ENCODE results near the gene ATIC.

The ATIC gene

DNA sequence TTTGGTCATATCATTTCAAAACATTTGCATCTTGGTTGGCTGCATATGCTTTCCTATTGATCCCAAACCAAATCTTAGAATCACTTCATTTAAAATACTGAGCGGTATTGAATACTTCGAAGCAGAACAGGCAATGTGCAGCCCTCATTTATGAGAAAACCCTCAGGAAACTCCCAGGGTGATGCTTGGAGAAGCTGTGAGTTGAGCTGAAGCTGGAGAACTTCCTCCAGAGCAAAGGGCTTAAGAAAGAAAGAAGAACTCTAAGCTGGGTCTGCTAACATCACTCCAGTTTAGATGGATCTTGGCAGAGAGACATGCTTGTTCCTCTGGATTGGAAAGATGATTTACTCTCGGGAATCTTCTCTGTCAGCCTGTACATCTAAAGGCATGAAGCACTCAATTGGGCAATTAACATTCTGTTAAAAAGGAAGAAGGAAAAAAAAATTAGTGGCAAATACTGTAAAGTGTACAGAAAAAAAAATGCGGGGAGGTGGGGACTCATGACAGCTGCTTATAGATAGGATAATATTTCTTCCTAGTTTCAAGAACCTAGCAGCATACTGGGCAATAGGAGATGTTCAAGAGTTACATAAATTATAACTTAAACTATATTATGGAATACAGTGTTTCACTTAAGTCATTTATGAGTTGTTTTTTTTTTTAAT is 49.5 kb downstream of the ATIC start:
- DNase-seq (ENCODE audit: low spot score) = no peak

DNA sequence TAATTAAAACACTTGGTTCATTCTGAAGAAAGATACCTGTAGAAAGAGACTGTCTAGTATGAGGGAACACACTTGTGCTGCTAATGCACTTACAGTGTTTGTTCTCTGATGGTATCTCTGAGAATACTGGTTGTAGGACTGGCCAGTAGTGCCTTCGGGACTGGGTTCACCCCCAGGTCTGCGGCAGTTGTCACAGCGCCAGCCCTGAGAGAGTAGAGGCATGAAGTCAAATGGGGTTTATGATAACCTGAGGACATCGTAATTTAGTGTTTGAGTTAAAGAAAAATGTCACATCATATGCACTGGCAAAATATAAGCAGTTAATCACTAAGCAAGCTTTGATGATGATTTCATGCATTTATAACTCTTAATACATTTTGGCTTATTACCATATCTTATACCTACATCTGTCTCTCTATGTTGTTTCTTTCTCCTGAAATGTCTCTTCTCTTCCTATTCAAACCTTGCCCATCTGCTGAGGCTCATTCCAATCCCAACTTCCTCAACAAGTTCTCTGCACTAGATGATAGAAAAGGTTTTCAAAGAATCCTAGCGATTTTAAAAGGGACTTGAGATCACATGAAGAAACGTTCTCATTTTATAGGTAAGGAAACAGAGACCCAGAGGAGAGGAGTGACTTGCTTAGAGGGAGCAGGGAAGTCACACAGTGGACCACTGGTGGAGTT is 50.2 kb downstream of the ATIC start:
- DNase-seq (ENCODE audit: low spot score) = no peak

DNA sequence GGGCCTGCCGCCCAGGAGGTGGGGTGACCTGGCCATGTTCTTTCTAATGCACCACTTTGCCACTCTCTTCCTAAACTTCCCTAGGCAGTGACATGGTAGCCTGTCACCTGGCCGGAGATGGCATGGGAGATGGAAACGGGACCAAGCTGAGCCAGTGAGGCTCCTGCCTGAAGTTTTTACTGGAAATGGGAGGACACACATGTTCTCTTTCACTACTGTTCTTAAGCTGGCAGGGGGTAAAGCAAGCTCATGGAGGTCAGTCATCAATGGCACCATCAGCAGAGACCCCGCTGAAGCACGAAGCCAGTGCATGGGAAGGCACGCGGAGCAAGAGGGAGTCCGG is 50.7 kb downstream of the ATIC start:
- DNase-seq (ENCODE audit: low spot score) = no peak

DNA sequence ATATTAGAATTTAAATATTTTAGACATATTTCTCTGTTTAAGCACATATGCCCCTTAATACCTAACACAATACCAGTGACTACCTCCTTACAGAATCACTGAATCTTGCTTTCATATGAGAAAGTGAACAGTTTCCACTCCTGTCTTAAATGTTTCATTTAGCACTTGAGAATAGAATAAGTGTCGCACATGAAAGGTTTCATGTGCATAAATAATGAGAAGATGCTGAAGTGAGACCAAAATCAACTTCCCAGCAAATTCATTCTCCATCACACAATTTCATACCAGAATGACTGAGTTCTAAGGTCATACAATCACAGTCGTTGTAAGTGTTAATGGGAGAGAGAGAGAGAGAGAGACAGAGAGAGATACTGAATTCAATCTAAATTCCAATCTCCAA is 51.2 kb downstream of the ATIC start:
- DNase-seq (ENCODE audit: low spot score) = no peak

DNA sequence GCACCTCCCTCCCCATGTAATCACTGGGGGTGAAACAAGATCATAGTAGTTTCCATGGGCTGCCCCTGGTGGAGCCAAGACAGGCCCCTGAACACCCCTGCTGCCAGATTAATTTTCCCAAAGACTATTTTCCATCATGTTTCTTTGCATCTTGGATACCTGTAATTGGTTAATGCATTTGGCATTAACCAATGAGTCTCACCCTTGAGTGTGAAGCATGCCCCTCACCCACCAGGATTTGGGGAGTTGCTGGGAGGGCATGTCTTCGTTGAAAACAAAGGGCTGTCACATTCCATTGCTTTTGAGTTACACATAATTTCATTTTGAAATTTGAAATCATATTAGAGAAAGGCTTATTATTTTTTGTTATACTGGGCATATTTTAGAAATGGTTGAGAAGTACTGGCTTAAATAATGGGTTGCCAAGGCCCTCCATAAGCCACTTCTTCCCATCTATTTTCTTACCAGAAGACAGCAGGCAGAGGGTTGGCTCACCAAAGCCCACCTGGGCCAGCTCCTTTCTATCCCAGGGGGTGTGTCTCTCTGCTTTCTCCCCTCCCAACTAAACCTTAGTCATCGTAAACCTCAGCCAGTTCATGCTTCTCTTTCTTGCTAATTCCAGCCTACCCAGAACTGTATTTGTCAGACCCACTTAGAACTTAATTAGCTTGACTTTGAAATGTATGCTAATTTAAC is 51.8 kb downstream of the ATIC start:
- DNase-seq (ENCODE audit: low spot score) = no peak

DNA sequence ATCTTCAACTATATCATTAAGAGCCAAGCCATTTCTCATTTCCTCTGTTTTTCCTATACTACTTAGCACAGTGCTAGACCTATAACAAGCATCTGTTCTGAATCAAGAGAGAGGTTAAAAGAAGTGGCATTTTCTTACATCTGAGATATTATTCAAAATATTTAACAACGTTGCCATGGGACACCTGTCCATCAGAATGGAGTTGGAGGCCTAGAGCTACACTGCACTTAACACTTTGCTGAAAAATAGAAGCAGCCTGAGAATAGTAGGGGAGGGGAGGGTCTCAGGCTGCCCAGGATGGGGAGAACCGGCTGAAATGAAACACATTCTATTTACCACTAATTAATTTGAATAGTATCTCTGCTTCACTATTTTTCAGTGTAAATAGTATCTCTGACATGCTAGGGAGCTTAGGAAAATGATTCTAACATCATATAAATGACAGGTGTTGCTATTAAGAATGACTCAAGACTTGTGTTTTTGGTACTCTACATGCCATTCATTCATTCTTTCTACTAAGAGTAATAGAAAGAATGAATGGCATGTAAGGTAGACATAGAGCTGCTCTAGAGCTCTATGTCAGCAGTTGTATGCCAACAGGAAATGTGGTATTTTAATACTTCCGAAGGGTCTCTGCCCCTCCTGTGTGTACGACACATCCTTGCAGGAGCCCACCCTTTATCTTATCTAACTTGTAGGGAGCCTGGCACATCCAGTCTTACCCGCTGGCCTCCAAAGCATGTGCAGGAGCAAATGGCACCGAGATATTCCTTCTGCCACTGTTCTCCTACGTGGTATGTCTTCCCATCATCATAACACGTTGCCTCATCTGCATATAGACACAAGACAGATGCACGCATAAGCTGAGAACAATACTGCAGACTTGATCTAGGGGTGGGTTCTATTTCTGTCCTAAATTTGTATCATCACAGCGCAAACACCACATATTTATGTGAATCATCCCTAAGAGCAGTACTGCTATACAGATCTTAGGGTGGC is 52.6 kb downstream of the ATIC start:
- DNase-seq (ENCODE audit: low spot score) = no peak

DNA sequence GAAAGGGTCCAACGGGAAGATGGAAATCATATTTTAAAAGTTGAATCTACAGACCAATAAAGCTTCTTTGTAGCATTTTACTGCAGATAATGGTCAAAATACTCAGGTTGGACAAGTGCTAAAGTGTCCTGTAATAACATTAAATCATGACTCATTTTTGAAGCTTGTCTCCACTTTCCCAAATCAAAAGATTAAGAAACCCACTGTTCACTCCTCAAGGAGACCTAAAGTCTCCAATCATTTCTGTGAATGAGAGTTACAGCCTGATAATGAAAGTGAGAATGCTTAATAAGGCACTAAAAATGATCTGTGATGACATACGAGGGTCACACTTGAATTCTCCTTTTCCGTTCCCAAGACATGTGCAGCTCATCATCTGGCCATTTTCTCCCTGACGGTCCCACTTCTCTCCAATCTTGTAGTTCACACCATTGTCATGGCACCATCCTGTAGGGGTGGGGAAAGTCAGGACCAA is 53.4 kb downstream of the ATIC start:
- DNase-seq (ENCODE audit: low spot score) = no peak

DNA sequence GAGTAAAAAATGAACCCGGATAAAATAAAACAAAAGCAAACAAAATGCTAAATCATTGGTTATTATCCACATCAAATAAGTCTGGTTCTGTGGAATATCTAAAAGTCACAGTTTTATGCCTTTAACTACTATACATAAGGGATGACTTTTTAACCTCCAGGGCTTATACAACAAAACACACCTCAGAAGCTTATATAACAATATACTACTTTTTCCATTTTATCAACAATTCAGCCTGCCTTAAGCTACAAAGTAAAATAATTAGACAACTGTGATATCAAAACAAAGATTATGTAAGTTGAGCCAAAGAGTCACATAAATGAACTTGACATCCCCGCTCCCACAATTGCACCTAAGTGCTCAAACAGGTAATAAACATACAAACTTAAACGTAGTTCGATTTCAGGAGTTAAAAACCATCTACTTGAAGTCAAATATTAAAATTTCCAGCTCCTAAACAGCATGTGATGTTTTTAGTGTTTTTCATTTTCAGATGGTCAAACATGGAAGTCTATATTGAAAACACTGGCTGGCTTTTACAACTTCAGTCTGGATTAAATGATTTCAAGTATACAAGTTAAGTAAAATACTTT is 54.7 kb downstream of the ATIC start:
- DNase-seq (ENCODE audit: low spot score) = no peak

DNA sequence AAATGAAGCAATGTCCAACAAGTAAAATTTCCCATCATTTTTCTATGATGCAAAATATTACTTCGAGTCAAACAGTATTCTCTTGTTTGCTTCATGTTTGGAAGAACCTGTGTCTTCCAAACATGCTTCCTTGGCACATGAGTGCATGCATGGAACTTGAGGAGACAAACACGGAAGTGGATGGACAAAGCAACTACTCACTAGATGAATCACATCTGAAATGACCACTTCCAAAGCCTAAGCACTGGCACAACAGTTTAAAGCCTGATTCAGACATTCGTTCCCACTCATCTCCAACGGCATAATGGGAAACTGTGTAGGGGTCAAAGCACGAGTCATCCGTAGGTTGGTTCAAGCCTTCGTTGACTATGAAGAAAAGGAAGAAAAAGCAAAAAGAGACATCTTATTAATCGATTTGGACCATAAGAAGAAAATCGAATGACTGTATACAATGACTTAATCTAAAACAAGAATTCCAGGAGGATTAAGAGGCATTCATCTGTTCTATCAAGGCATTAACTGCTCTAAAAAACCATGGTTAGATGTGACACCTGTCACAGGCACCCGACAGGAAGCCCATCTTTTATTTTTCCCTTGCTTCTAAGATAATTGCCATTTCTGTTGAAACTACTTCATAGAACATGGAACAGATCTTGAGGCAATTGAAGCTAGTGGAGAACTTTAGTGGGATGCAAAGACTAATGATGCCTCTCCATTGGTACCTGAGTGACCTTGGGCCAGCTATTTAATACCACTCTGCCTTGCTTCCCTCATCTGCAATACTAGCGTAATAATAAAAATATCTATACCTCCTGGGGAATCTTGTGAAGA is 56.0 kb downstream of the ATIC start:
- DNase-seq (ENCODE audit: low spot score) = no peak

DNA sequence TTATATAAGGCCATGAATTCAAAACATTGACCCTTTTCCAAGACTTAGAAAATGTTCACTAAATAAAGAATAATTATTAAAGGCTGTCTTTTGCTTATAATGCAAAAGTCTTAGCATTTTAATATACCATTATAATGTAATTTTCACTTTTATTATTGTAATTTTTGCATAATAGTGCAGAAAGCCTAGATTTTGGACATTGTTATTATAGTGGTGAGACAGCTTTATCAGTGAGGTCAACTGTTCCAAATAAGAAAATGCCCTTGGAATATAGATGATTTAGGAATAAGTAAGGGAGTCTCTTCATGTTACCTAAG is 56.6 kb downstream of the ATIC start:
- DNase-seq (ENCODE audit: low spot score) = no peak

DNA sequence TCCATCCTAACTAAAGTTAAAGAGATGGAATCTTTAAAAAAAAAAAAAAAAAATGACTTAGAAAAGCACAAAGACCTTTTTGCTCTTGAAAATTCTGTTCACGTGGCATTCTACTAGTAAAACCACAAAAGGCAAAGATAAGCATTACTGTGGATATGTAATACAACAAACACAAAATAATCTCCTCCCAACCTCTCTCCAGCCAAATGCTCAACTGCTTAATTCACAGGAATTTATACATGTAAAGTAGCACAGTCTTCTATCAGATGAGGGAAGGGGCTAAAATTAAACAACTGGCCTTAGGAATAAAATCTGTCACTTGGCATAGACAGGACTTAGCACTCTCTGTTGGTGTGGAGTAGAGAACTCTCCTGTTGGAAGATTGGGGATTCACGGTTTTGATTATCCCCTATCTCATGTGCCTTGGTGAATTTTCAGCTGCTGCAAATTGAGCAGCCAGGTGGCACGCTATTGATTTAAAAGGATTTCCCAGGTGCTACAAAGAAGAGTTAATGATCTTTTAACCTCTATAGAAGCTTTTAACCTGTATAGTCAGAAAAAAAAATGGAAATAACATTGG is 57.4 kb downstream of the ATIC start:
- no peak for DNase-seq (ENCODE audit: low spot score)

DNA sequence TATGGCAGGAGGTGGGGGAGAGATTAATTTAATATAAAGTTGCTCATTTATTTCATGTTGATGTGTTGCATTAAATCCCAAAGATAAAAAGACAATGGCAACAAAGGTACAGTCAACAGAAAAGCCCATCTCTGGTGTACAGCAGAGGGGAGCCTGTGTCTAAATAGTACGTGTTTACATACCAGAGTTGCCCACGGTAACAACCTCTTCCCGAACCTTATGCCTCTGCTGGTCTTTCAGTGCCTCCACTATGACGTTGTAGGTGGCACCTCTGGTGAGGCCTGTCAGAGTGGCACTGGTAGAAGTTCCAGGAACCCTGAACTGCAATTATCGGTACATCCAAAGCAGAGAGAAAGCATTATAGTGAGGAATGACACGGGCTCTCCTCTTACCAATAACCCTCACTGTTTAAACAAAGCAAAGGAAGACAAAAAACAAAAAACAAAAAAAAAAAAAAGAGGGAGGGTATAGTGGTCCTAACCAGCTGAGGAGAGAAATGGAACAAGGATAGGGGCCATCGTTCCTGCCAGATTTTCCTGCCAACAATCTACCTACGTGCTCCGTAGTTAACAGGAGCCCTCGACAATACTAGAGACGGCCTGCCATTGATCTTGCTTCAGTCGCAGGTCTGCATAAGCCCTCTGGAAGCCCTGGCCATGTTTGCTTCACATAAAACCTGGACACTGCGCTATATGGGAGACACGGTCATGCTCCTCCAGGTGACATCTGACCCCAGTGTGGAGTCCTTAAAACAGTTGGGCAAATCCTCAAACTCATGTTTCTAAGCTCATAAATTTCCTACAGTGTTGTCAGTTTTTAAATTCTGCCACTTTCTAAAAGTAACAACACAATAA is 58.5 kb downstream of the ATIC start:
- DNase-seq (ENCODE audit: low spot score) = no peak

DNA sequence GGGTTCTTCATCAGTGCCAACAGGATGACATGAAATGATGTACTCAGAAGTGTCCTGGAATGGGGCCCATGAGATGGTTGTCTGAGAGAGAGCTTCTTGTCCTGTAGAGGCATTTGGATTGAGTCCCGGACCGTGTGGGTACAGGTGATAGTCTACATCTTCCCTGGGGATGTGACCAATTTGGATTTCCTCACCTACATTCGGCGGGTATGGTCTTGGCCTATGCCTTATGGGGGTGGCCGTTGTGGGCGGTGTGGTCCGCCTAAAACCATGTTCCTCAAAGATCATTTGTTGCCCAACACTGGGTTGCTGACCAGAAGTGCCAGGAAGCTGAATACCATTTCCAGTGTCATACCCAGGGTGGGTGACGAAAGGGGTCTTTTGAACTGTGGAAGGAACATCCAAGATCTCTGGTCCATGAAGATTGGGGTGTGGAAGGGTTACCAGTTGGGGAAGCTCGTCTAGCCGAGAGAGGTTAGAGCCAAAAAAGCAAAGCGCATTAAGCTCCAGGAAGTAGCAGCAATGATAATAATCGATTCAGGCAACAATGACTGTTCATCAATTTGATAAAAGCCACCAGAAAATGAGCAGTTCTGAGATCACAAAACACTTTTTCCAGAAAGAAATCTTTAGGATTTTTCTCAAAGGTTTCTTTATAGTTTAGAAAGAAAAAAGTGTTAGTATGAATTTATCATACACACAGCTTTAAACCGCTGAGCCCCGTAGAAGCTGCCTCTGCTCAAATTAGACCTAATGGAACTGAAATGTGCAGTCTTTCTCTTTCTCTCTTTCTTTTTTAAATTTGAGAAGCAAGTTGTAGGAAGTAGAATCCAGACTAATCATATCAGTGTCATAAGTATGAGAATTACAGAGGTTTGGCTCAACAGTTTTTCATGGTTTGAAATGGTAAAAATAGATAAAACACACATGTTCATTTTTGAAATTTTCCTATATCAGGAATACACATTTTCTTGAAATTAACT is 60.3 kb downstream of the ATIC start:
- DNase-seq (ENCODE audit: low spot score) = no peak

DNA sequence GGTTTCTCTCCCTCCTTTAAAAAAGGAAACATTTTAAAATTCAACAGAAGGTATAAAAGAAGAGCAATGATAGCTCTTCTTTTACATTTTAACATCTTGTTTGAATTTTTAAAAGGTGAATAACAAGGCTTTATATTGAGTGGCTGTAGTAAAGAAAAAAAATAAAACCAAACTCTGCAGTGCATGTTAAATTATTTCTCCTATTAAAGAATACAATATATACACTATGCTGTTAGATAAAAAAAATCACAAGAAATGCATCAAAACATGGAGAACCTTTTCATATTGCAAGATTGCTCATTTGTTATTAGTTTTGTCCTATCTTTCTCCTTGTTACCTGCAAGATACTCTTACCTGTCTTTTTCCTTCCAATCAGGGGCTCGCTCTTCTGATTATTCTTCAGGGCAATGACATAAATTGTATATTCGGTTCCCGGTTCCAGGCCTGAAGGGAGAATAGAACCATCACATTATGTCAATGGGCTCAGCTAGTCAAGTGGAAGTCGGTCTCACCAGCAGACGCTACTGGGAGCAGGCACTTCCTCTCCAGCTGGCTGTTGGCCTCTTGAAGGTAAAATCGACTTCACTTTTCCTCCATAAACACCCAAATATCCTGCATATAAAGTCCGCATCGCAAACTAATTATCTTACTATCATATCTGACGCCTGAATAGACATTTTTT is 61.2 kb downstream of the ATIC start:
- DNase-seq (ENCODE audit: low spot score) = no peak

DNA sequence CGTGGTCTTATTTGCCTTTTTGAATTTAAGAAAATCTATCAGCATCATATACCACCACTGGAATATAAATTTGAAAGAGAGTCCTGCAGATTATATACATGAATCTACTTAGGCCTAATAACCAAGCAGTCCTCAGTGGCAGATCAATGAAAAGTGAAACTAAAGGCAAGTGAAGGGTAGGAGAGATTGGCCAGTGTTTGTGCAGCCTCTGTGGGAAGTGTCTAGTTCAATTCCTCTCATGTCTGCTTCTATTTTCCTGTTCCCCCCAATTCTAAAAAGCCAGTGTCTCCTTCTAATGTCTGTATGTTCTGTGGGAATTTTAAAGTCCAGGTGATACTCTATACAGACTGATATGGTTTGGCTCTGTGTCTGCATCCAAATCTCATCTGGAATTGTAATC is 62.1 kb downstream of the ATIC start:
- no peak for DNase-seq (ENCODE audit: low spot score)

DNA sequence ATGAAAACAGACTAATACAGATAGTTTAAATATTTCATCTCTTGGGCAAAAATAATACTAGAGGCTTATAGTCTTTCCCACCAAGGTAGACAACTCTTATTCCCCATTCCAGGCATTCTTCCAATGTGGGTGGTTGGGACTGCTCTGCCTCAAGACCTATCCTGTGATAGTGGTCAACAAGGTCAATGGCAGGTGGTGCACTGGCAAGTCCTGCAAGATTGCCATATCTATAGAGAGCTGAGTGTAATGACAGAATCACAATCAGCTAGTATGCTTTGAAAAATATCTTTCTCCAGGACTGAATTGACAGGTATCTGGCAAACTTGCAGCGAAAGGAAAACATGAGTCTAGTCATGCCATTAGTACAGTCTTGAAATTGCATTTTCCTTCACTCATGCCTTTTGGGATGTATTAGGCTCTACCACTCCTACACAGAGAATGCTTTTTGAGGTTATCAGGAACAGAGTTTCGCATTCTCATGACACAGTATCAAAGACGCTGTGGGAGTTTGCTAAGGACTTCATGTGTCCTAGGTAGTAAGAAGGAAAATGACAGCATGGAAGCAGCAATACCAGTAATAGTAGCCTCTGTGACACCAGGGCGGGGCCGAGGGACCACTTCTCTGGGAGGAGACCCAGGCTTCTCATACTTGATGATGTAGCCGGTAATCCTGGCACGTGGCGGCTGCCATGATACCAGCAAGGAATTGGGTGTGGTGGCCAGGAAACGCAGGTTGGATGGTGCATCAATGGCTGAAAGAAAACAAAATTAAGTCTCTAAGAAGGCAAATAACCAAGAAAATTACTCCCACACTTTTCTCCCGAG is 63.0 kb downstream of the ATIC start:
- DNase-seq (ENCODE audit: low spot score) = no peak

DNA sequence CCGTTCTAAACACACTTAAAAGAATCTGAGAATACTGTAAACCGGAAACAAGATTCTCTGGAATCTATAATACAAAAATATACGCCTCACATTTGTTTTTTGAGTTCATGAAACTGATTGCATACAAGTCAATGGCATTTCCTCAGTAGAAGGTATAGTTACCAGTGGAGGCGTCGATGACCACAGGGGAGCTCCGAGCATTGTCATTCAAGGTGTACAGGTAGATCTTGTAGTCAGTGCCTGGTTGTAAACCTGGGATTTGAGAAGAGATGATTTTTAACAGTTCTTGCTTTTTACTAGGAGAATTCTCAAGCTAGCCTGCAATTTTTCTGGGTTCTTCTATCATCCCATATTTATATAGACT is 63.6 kb downstream of the ATIC start:
- no peak for DNase-seq (ENCODE audit: low spot score)
